ENCODE results near the gene SERINC5. TPM values are rescaled to one million over a fixed set of nuclear protein-coding genes. Genes with fewer than 3 reads are reported as not detected.

Gene SERINC5
- total and polyA plus RNA-seq, 2 of the 4 experiments (the other 2 are of a cell fraction): 5.0 to 8.1 TPM

DNA sequence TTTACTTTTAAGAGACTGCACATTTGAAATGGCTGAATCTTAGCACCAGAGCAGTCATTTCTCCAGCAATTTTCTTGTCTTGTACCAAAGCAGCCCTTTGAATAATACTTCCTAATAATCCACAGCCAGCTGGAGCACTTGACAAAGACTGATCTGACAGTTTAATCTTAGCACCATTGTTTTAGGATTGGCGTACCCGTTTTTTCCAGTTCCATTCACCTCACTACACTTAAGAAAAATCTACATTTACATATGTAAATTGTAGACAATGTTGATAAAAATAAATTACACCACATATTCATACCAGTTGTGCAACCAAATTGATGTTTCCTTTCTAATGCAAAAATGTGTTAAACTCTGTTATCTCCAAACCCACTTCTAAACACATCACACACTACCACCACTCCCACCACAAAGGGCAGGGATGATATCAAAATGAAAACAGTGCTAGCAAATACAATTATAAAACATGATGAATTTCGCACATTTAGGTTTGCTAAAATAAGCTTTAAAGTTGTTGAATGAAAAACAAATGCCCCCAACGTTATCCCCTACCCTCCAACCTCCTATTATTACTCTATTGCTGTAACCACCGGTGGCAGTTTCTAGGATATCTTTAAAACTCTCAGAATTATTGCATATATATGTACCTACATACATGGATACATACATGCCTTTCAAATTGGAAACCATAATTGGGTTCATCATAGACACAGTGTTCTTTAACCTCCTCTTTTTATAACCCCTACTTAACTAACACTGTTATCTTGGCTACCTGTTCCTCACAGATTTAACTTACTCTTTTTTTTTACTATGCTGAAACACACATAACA, 21.5 kb downstream of the SERINC5 start:
- intact Hi-C loops (cut with micrococcal nuclease) (no loop called here), in situ Hi-C loops (cut with MboI; ENCODE audit: low sequenced_read_pairs) (no loop called here), dilution Hi-C loops (cut with HindIII; ENCODE audit: low sequenced_read_pairs, unreplicated experiment) (no loop called here)
- Histone ChIP-seq H2BK15ac (ENCODE audit: low read depth, low read length) (no peak overlapping the region), H2AK9ac (replicated peaks; ENCODE audit: low read depth, low read length, poor library complexity) (no peak overlapping the region), H3K14ac (replicated peaks; ENCODE audit: low read depth, low read length) (no peak overlapping the region), H3K4me1 (ENCODE audit: control insufficient read depth, insufficient read depth, low read length) (peaks cover 2% of the 10 kb centered on the region), H2BK20ac (ENCODE audit: low read depth, low read length) (no peak overlapping the region), H2BK120ac (ENCODE audit: low read depth, low read length) (no peak overlapping the region), H3K4me3 (ENCODE audit: insufficient read depth, low read depth, low read length) (no peak overlapping the region), H2BK5ac (ENCODE audit: low read depth, low read length, poor library complexity, severe bottlenecking) (no peak overlapping the region), H4K20me1 (ENCODE audit: insufficient read depth, low read length) (0 out of 2 replicates have a peak, but pooled peaks cover 4% of the 10 kb centered on the region), H4K5ac (ENCODE audit: low read depth, low read length) (no peak overlapping the region), H3K9ac (ENCODE audit: low read depth, low read length) (no peak overlapping the region), H3K9me1 (ENCODE audit: insufficient read depth, low read length) (0 out of 2 replicates have a peak, but pooled peaks cover 7% of the 10 kb centered on the region), H3K4me2 (ENCODE audit: low read depth, low read length) (no peak overlapping the region), H3K18ac (ENCODE audit: low read depth, low read length) (no peak overlapping the region), H2AFZ (replicated peaks; ENCODE audit: low read length, poor library complexity) (no peak overlapping the region), H3K79me1 (ENCODE audit: low read depth in 1 of 2, low read length in 2 of 2) (peaks cover 6 to 15% of the 10 kb centered on the region in 2 experiments; a peak in 3 of 4 replicates), H3K27ac (ENCODE audit: insufficient read depth, low read length) (no peak overlapping the region), H3K4ac (ENCODE audit: low read depth, low read length) (no peak overlapping the region), H3K36me3 (ENCODE audit: control insufficient read depth, insufficient read depth, low read length) (no peaks in the 10 kb centered on the region), H4K91ac (ENCODE audit: insufficient read depth, low read depth, low read length) (no peak overlapping the region), H2AK5ac (ENCODE audit: low read depth, low read length) (no peak overlapping the region), H3K56ac (ENCODE audit: extremely low read depth, insufficient read depth, low read length) (no peak overlapping the region), H3K27me3 (ENCODE audit: control insufficient read depth, insufficient read depth, low read length) (no peaks in the 10 kb centered on the region), H4K8ac (ENCODE audit: low read depth in 2 of 2, low read length in 2 of 2) (no peak overlapping the region), H3K9me3 (ENCODE audit: control insufficient read depth, insufficient read depth, low read length) (no peaks in the 10 kb centered on the region), H3K23ac (ENCODE audit: low read depth, low read length) (no peak overlapping the region)
- DNase-seq: no peak
- BruUV-seq (replicated peaks): no TSS peak
- CTCF ChIA-PET: no interaction called here
- TF ChIP-seq MAFK (IDR thresholded peaks at IDR 0.05; ENCODE audit: low read depth, low read length) (no peak), MXI1 (IDR thresholded peaks at IDR 0.05; ENCODE audit: borderline replicate concordance, low read depth, low read length) (no peak), MAZ (IDR thresholded peaks at IDR 0.05; ENCODE audit: borderline replicate concordance, low read depth, low read length) (no peak), POLR2A (IDR thresholded peaks at IDR 0.05; ENCODE audit: low read depth, low read length) (no peak), BHLHE40 (IDR thresholded peaks at IDR 0.05; ENCODE audit: low read depth, low read length) (no peak), CHD1 (IDR thresholded peaks at IDR 0.05; ENCODE audit: low read depth, low read length) (no peak), RCOR1 (IDR thresholded peaks at IDR 0.05; ENCODE audit: insufficient replicate concordance, low read length) (no peak), FOS (IDR thresholded peaks at IDR 0.05; ENCODE audit: low read depth, low read length) (no peak), RAD21 (IDR thresholded peaks at IDR 0.05; ENCODE audit: low read length) (no peak), CEBPB (IDR thresholded peaks at IDR 0.05; ENCODE audit: low read depth, low read length) (no peak), NFE2L2 (IDR thresholded peaks at IDR 0.05; ENCODE audit: low read depth, low read length) (no peak), SMC3 (IDR thresholded peaks at IDR 0.05; ENCODE audit: low read depth, low read length) (no peak)
- TF ChIP-seq, protein P1, sequence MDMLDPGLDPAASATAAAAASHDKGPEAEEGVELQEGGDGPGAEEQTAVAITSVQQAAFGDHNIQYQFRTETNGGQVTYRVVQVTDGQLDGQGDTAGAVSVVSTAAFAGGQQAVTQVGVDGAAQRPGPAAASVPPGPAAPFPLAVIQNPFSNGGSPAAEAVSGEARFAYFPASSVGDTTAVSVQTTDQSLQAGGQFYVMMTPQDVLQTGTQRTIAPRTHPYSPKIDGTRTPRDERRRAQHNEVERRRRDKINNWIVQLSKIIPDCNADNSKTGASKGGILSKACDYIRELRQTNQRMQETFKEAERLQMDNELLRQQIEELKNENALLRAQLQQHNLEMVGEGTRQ (IDR thresholded peaks at IDR 0.05; ENCODE audit: low read depth, low read length): no peak
- TF ChIP-seq, protein P2, sequence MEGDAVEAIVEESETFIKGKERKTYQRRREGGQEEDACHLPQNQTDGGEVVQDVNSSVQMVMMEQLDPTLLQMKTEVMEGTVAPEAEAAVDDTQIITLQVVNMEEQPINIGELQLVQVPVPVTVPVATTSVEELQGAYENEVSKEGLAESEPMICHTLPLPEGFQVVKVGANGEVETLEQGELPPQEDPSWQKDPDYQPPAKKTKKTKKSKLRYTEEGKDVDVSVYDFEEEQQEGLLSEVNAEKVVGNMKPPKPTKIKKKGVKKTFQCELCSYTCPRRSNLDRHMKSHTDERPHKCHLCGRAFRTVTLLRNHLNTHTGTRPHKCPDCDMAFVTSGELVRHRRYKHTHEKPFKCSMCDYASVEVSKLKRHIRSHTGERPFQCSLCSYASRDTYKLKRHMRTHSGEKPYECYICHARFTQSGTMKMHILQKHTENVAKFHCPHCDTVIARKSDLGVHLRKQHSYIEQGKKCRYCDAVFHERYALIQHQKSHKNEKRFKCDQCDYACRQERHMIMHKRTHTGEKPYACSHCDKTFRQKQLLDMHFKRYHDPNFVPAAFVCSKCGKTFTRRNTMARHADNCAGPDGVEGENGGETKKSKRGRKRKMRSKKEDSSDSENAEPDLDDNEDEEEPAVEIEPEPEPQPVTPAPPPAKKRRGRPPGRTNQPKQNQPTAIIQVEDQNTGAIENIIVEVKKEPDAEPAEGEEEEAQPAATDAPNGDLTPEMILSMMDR (conservative IDR thresholded peaks at IDR 0.05; ENCODE audit: low read depth, low read length): no peak
- TF ChIP-seq, protein P3, sequence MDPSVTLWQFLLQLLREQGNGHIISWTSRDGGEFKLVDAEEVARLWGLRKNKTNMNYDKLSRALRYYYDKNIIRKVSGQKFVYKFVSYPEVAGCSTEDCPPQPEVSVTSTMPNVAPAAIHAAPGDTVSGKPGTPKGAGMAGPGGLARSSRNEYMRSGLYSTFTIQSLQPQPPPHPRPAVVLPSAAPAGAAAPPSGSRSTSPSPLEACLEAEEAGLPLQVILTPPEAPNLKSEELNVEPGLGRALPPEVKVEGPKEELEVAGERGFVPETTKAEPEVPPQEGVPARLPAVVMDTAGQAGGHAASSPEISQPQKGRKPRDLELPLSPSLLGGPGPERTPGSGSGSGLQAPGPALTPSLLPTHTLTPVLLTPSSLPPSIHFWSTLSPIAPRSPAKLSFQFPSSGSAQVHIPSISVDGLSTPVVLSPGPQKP (IDR thresholded peaks at IDR 0.05; ENCODE audit: borderline replicate concordance, low read depth, low read length): no peak
- POLR2A ChIA-PET (ENCODE audit: unreplicated experiment): no interaction called here
- ATAC-seq (ENCODE audit: low read depth): no peak
- no CpG with 5 or more reads among the region's 5 CpGs for WGBS, 2 experiments (ENCODE audit: extremely low coverage in 2 of 2, insufficient read length in 1 of 2)
